GM19455 (cell line): ENCODE measurements around the gene FKBP14.

Experiments
- ATAC-seq: cut with Tn5 transposase; IDR thresholded peaks from one replicate; pipeline ENCODE4 v1.9.1; 2021; ENCODE audit not compliant: unreplicated experiment

Gene FKBP14

GRCh38 chr7:30034501-30034900, 8.0 kb upstream of the FKBP14 start:
- ATAC-seq = no peak

- no peak for ATAC-seq
These were observed 6.0 kb upstream of the FKBP14 start for GRCh38 chr7:30032310-30033125.

GRCh38 chr7:30029696-30030095, 3.2 kb upstream of the FKBP14 start:
- ATAC-seq = no peak

- ATAC-seq = peak; percentile 22
These were observed 2.5 kb upstream of the FKBP14 start for GRCh38 chr7:30028749-30029635.

- ATAC-seq = peak; percentile 51
These were observed 1.8 kb upstream of the FKBP14 start, which contains the start of gene PLEKHA8 for GRCh38 chr7:30028216-30028748. PLEKHA8 (plus strand) TSS chr7:30028412; CDS start chr7:30028763, 351 bp downstream.

- no peak for ATAC-seq
These were observed 1.3 kb upstream of the FKBP14 start for GRCh38 chr7:30027740-30028215.

- no peak for ATAC-seq
These were observed 559 bp upstream of the FKBP14 start for GRCh38 chr7:30027065-30027456.

- ATAC-seq = no peak
These were observed 3.0 kb downstream of the FKBP14 start for GRCh38 chr7:30023524-30023923.

GRCh38 chr7:30022991-30023390, 3.5 kb downstream of the FKBP14 start:
- ATAC-seq = no peak

- no peak for ATAC-seq
These were observed 6.0 kb downstream of the FKBP14 start for GRCh38 chr7:30020535-30020934.

- ATAC-seq = no peak
These were observed 6.5 kb downstream of the FKBP14 start for GRCh38 chr7:30019960-30020359.

GRCh38 chr7:30019387-30019786, 7.1 kb downstream of the FKBP14 start:
- ATAC-seq = no peak

- ATAC-seq = no peak
These were observed 8.1 kb downstream of the FKBP14 start for GRCh38 chr7:30018451-30018850.

GRCh38 chr7:30012757-30013156, 13.7 kb downstream of the FKBP14 start:
- ATAC-seq = no peak

- ATAC-seq = no peak
These were observed 16.5 kb downstream of the FKBP14 start for GRCh38 chr7:30010021-30010420.

GRCh38 chr7:30005464-30005863, 21.0 kb downstream of the FKBP14 start:
- ATAC-seq = no peak

- ATAC-seq = no peak
These were observed 23.4 kb downstream of the FKBP14 start for GRCh38 chr7:30003098-30003497.

- ATAC-seq = no peak
These were observed 24.5 kb downstream of the FKBP14 start for GRCh38 chr7:30001998-30002397.

- ATAC-seq = no peak
These were observed 28.0 kb downstream of the FKBP14 start for GRCh38 chr7:29998489-29998888.

GRCh38 chr7:29996321-29996720, 30.2 kb downstream of the FKBP14 start:
- ATAC-seq = no peak

GRCh38 chr7:29995652-29996051, 30.9 kb downstream of the FKBP14 start:
- no peak for ATAC-seq
